Measurements from ENCODE around the gene GLI3. TPM values are rescaled to one million over a fixed set of nuclear protein-coding genes. Genes with fewer than 3 reads are reported as not detected.

The GLI3 gene
- total RNA-seq, 2 experiments from 2014 or later: 0.28 to 0.36 TPM

DNA sequence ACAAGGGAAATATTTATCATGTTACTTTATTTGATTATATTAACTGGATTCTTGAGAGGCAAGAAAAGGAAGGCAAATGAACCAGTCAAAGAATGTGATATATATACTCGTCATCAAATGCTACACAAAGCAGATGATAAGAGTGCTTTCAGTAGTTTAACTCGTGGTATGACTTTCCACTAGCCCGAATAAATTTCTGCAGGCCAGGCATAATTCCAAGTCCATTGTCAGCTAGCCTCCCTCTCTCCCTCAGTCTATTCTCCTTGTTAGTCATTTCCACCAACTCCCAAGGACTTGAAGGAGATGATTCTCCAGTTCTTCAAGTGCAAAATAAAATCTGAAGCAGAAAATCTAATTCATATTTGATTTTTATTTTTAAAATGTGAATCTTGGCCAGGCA lies 190.5 kb downstream of the GLI3 start:
- H3K9me3 ChIP-seq (ENCODE audit: control insufficient read depth in 1 of 2, insufficient read depth in 1 of 2, low read length in 2 of 2): no peaks in the 10 kb centered on the region
- H3K27me3 ChIP-seq (ENCODE audit: control insufficient read depth in 1 of 2, insufficient read depth in 2 of 2, low read length in 2 of 2): no peaks in the 10 kb centered on the region
- Mint-ChIP-seq H3K9me3 (no peaks in the 10 kb centered on the region), H3K36me3 (ENCODE audit: low read depth) (no peaks in the 10 kb centered on the region), H3K27ac (no peak overlapping the region), H3K27me3 (peaks cover 12% of the 10 kb centered on the region), H3K4me3 (no peak overlapping the region), H3K4me1 (ENCODE audit: low read depth) (no peaks in the 10 kb centered on the region)
- H3K36me3 ChIP-seq (ENCODE audit: insufficient read depth, low read length): no peaks in the 10 kb centered on the region
- DNase-seq (no peak), ATAC-seq (ENCODE audit: poor library complexity) (no peak)
- intact Hi-C loops (cut with DNase I, micrococcal nuclease): no loop called here
- ChIA-PET CTCF (no interaction called here), POLR2A (no interaction called here)
- H3K27ac ChIP-seq (ENCODE audit: low read depth in 1 of 2, low read length in 2 of 2): no peak overlapping the region
- H3K4me3 ChIP-seq (ENCODE audit: low read length): no peak overlapping the region
- TF ChIP-seq, protein P1, sequence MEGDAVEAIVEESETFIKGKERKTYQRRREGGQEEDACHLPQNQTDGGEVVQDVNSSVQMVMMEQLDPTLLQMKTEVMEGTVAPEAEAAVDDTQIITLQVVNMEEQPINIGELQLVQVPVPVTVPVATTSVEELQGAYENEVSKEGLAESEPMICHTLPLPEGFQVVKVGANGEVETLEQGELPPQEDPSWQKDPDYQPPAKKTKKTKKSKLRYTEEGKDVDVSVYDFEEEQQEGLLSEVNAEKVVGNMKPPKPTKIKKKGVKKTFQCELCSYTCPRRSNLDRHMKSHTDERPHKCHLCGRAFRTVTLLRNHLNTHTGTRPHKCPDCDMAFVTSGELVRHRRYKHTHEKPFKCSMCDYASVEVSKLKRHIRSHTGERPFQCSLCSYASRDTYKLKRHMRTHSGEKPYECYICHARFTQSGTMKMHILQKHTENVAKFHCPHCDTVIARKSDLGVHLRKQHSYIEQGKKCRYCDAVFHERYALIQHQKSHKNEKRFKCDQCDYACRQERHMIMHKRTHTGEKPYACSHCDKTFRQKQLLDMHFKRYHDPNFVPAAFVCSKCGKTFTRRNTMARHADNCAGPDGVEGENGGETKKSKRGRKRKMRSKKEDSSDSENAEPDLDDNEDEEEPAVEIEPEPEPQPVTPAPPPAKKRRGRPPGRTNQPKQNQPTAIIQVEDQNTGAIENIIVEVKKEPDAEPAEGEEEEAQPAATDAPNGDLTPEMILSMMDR (IDR thresholded peaks at IDR 0.05): no peak
- no peaks in the 10 kb centered on the region for H3K4me1 ChIP-seq (ENCODE audit: insufficient read depth, low read length)

DNA sequence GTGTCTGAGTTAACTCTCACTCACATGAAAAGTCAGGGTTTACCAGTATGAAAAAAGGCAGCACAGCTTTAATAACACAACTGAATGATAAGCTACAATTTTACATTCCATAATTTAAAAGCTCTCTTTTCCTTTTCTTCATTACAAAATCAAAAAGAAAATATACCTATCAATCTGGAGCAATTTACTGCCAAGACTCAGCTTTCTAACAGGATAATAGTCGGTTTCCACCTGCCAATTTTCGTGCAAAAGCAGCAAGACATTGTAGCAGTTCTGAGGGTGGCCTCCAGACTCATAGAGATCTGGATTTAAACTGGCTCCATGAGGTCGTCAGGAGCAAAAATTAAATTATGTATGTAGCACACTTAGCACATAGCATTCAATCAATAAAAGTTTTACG lies 191.0 kb downstream of the GLI3 start:
- Mint-ChIP-seq H3K36me3 (ENCODE audit: low read depth) (no peaks in the 10 kb centered on the region), H3K27ac (no peak overlapping the region)

DNA sequence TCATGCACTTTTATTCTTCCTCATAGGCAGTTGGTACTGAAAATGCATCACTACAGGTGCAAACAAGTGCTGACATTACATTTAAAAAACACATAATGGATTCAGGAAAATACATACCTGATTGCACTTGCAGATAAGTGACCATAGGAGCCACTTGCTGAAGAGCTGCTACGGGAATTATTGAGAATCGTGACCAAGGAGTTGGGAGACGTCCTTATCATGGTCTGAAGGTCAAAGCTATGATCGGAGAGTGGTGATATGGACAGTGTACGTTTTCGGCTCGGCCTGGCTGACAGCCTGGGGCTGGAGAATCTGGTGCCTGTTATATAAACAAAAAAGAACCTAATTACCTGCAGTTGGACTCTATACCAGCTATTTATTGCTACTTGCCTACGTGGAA lies 197.1 kb downstream of the GLI3 start:
- no peaks in the 10 kb centered on the region for H3K27me3 ChIP-seq (ENCODE audit: control insufficient read depth in 1 of 2, insufficient read depth in 2 of 2, low read length in 2 of 2)
- ChIA-PET POLR2A (no interaction called here), CTCF (no interaction called here)
- intact Hi-C loops (cut with DNase I, micrococcal nuclease): loop anchor here in 1 of 2 experiments (5.0 kb wide), 1 partner anchor 1323 kb away; no protein-coding TSS in a partner anchor
- H3K36me3 ChIP-seq (ENCODE audit: insufficient read depth, low read length): no peaks in the 10 kb centered on the region
- H3K27ac ChIP-seq (ENCODE audit: low read depth in 1 of 2, low read length in 2 of 2): no peak overlapping the region
- H3K27me3 Mint-ChIP-seq: peaks cover 11% of the 10 kb centered on the region
- TF ChIP-seq, protein P1 (IDR thresholded peaks at IDR 0.05): no peak
- H3K27ac Mint-ChIP-seq: no peak overlapping the region
- H3K36me3 Mint-ChIP-seq (ENCODE audit: low read depth): no peaks in the 10 kb centered on the region
- H3K4me3 ChIP-seq (ENCODE audit: low read length): no peak overlapping the region
- H3K9me3 ChIP-seq (ENCODE audit: control insufficient read depth in 1 of 2, insufficient read depth in 1 of 2, low read length in 2 of 2): no peaks in the 10 kb centered on the region
- H3K4me1 Mint-ChIP-seq (ENCODE audit: low read depth): no peaks in the 10 kb centered on the region
- ATAC-seq (ENCODE audit: poor library complexity) (no peak), DNase-seq (no peak)
- H3K4me1 ChIP-seq (ENCODE audit: insufficient read depth, low read length): no peaks in the 10 kb centered on the region
- no peak overlapping the region for H3K4me3 Mint-ChIP-seq
- H3K9me3 Mint-ChIP-seq: no peaks in the 10 kb centered on the region

More for the DNA sequence above, 191.0 kb downstream of the GLI3 start:
- ChIA-PET CTCF (no interaction called here), POLR2A (no interaction called here)
- no peaks in the 10 kb centered on the region for H3K4me1 ChIP-seq (ENCODE audit: insufficient read depth, low read length)
- Mint-ChIP-seq H3K9me3 (no peaks in the 10 kb centered on the region), H3K4me1 (ENCODE audit: low read depth) (no peaks in the 10 kb centered on the region), H3K4me3 (no peak overlapping the region), H3K27me3 (peaks cover 7% of the 10 kb centered on the region)
- no peak overlapping the region for H3K27ac ChIP-seq (ENCODE audit: low read depth in 1 of 2, low read length in 2 of 2)
- H3K4me3 ChIP-seq (ENCODE audit: low read length): no peak overlapping the region
- no peaks in the 10 kb centered on the region for H3K36me3 ChIP-seq (ENCODE audit: insufficient read depth, low read length)
- H3K9me3 ChIP-seq (ENCODE audit: control insufficient read depth in 1 of 2, insufficient read depth in 1 of 2, low read length in 2 of 2): no peaks in the 10 kb centered on the region
- H3K27me3 ChIP-seq (ENCODE audit: control insufficient read depth in 1 of 2, insufficient read depth in 2 of 2, low read length in 2 of 2): no peaks in the 10 kb centered on the region
- TF ChIP-seq, protein P1 (IDR thresholded peaks at IDR 0.05): no peak
- no peak for DNase-seq
- no peak for ATAC-seq (ENCODE audit: poor library complexity)
- intact Hi-C loops (cut with DNase I, micrococcal nuclease): no loop called here
